Astrocyte of the spinal cord (primary cell): Measurements from ENCODE around the gene MED13L.

Experiments
- DNase-seq: peaks from one replicate; pipeline ENCODE4 v3.0.0; 2011; ENCODE audit warnings: low read depth, low spot score
- H3K4me3 ChIP-seq: 2 replicates; pipeline ENCODE4 v1.5.1; 2011; ENCODE audit warnings: low read depth, mild to moderate bottlenecking, low read length, moderate library complexity
- CTCF ChIP-seq: IDR thresholded peaks from 2 replicates; pipeline ENCODE4 v1.5.1; 2012; ENCODE audit warnings: low read depth, mild to moderate bottlenecking, low read length, inconsistent platforms
- in situ Hi-C: cut with HindIII; loops from 2 replicates; pipeline ENCODE4 v1.10.0; 2017; ENCODE audit warnings: low sequenced_read_pairs

Gene MED13L

DNA sequence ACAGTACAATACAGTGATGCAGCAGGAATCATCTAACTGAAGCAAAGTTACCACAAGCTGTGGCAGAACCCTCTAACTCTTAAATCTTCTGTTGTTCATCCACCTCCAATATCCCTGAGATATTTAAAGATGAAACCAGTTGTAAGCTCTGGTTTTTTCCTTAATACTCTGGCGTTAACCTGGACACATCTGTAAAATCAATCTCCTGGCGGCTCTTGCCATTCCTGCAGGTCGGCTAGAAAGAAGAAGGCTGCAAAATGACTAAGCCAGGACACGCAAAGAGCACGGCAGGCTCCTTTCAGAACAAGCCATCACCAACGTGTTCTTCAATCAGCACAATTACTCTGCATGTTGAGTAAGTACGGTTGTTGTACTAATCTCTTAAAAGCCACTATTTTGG, 309.3 kb downstream of the MED13L start:
- H3K4me3 ChIP-seq = no peak overlapping the region
- in situ Hi-C loops = no loop called here
- DNase-seq = no peak
- TF ChIP-seq CTCF = no peak

DNA sequence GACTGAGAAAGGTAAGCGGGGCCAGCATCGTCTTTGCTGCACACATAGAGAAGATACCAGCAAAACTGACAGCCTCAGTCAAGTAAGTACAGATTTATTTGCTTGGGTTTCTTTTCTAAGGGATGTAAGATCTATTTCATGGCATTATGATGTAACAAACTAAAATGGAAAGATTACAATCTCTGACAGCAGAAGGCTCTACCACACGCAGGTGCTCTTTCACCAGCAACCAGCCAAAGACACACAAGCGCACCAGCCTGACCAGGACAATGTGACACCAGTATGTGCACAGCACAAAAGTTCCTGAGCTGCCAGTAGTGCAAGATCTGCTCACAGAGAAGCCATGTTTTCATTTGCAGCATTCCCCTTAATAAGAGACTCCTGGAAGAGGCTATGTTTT, 311.1 kb downstream of the MED13L start:
- no peak for DNase-seq
- no peak overlapping the region for H3K4me3 ChIP-seq
- in situ Hi-C loops = no loop called here
- TF ChIP-seq CTCF = no peak

DNA sequence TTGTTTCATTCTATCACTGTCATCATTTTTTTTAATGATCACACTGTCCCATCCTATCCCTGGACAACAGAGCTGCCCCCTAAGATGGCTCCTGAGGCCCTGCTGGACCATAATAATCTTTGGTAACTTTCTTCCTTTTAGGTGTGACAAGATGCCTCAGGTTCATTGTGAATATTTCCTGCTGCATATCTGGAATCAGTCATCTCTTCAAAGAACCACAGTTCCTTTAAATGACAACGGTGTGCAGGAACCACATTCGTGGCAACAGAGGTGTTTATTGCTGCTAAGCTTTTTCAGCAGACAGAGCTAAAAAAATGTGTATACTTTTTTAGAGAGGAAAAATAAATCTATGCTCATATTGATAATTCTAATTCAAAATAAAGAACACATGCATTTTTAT, 312.9 kb downstream of the MED13L start:
- DNase-seq = no peak
- no peak overlapping the region for H3K4me3 ChIP-seq
- no peak for TF ChIP-seq CTCF
- in situ Hi-C loops = no loop called here

DNA sequence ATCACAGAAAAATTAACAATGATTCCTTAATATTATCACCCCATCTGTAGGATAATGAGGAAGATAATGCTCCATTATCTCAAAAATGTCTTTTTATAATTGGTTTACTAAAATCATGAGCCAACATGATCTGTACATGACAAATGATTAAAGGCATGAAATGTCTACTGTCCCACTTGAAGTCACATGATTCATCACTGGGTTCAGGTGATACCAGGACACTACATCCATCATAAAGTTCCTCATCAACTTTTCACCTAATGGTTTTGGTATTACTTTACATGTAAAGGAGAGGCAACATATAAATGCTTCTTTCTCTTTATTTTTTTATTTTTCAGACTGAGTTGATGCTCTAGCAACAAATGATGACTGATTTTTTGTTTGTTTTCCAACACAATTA, 313.3 kb downstream of the MED13L start:
- H3K4me3 ChIP-seq = no peak overlapping the region
- no peak for DNase-seq
- no peak for TF ChIP-seq CTCF
- in situ Hi-C loops = no loop called here

DNA sequence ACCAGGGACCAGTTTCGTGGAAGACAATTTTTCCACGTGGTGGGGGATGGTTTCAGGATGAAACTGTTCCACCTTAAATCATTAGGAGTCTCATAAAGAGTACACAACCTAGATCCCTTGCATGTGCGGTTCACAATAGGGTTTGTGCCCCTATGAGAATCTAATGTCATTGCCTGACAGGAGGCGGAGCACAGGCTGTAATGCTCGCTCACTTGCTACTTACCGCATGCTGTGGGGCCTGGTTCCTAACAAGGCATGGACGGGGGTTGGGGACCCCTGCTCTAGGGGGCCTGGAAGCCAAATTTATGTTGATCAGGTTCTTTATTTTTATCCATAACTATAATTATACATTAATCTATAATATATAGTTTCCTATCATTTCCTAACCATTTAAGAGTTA, 315.3 kb downstream of the MED13L start:
- in situ Hi-C loops = no loop called here
- no peak overlapping the region for H3K4me3 ChIP-seq
- TF ChIP-seq CTCF = no peak
- DNase-seq = no peak

DNA sequence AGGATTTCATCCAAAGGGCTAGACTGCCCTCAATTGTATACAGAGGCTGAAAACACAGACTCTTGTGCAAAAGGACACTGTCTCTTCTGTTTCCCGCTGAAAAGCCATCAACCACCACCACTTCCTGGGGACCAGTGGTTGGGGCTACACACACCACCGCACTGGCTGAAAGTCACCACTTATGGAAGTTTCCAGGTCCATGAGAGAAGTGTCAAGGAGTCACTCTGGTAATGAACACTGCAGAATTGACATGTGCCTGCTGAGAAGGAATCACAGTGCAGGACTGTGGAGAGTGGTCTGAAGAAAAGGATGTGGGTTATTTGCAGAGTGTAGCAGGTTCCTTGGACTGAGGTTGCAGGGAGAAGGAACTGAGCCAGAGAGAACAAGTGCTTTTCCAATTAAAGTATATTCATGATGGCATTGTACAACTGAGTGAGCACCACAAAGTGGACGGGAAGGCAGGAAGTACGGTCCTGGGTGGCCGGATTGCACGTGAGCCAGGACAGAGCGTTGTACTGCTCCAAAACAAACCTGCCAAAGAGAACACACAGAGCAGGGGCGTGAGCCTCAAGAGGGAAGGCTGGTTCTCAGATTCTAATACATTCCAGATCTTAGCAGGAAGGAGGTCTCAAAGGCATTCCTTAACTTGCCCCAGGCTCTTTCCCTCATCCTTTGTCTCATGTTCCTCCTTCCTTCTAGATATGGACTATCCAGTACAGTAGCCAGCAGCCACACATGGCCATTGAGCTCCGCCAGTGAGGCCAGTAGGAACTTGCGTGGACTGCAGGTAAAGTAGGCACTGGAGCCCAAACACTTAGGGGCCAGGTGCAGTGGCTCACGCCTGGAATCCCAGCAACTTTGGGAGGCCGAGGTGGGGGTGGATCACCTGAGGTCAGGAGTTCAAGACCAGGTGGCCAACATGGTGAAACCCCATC, 316.4 kb downstream of the MED13L start:
- TF ChIP-seq CTCF = no peak
- no peak for DNase-seq
- in situ Hi-C loops = no loop called here
- H3K4me3 ChIP-seq = no peak overlapping the region
